HG03565 (cell line): ENCODE results near the gene ZNF692.

Experiments
- ATAC-seq: cut with Tn5 transposase; IDR thresholded peaks from one replicate; pipeline ENCODE4 v1.9.1; 2021; ENCODE audit warnings: mild to moderate bottlenecking, moderate library complexity; ENCODE audit not compliant: unreplicated experiment

Gene ZNF692

DNA sequence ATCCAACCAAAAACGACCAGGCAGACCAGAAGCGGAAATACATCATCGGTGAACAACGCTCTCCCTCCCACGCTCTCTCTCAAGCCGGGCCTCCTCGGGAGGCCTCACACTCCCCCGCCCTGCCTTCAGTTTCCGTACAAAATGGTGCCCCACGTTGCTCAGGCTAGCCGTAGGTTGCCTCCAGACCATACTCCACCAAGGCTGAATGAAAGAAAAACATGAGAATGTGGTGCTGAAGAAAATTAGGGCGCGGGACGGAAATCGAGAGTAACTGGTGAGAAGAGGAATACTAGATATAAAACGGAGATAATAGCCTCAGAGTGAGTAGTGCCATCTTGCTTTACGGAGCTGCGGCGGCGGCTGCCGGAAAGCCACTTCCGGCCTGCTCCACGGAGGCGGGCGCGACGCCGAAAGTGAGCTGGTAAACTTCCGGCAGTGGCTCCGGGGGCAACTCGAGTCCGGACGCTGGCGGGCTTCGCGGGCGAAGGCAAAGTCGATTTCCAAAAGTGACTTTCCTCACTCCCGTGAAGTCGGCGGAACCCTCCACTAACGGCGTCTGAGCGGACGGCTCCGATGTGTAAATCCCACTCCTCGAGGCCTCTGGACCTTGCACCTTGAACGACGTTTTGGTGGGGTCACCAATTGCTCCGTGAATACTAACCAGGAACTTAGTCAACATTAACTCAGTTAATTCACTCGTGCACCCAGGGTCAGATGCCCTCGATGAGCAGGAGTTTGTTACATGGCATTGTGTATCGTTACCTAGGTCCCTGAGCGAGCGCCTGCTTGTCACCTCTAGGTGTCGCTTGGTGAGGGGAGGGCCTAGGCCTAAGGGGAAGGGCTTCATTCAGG lies 32.8 kb downstream of the ZNF692 start, which contains the start of gene SH3BP5L:
Gene SH3BP5L, minus strand, starts transcription at position 7 of the 852 bp plus-strand sequence. CDS start 980 bp downstream, outside the sequence.
- peak; percentile 74 for ATAC-seq

DNA sequence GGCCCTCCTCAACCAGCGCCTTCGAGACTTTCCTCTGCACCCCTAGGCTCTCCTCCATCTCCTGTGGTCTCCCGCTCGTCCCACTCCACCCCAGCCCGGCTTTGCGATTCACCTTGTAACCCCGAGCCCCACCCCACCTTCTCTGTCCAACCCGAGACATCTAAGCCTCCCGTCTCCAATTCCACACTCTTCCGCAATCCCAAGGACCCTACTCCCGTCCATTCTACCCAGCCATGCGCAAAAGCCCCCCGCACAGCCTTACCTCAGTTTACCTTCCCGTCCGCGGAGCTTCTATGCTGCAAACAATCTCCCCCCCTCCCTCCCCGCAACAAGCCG lies 33.3 kb downstream of the ZNF692 start:
- ATAC-seq: no peak

DNA sequence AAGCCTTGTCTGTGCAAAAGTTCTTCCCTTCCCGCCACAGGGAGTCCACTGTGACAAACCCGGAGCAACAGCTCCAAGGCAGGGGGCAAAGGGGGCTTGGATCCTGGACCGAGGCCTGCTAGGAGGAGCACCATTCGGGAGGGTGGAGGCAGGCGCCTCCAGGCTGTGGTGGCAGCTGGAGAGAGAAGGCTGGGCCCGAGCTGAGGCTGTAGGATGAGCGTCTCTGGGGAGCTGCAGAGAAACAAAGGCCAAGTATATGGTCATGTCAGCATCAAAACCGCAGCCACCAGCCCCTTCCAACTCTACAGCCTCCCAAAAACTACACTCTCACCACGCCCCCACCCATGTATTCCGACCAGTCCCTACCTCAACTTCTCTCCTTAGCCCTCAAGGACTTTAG lies 33.7 kb downstream of the ZNF692 start:
- ATAC-seq: no peak

DNA sequence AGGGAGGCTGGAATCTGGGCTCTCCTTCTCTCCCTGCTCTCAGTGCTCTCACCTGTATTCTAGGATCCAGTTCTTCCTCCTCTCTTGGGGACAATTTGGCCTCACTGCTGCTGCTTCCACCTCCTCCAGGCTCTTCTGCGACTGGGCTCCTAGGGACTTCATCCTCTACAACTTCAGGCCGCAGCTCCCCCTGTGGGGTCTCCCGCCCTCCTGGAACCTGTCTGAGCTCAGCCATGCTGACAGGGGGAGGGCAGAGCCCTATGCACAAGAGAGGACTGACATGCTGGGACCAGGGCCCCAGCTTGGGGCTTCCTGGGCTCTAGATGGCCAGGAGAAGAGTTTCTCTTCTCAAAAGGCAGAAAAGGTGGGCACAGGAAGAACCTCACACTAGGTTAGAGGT lies 34.2 kb downstream of the ZNF692 start:
- ATAC-seq: no peak

DNA sequence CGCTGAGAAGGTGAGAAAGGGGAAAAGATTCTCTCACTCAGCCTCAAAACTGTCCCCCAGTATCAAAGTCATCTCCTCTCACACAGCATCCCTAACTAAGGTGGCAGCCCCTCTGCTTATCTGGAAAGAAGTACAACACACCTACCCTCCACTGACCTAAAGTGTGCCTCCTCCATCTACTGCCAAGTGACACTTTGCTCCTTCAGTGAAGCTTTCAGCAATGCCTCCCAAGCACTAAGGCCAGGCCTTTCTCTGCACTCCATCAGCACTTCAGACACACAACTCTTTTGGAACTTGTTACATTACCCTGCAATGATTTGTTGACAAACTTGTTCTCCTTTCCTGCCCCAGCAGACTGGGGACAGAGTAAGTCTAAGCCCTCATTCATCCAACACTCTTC lies 34.6 kb downstream of the ZNF692 start:
- ATAC-seq: no peak

DNA sequence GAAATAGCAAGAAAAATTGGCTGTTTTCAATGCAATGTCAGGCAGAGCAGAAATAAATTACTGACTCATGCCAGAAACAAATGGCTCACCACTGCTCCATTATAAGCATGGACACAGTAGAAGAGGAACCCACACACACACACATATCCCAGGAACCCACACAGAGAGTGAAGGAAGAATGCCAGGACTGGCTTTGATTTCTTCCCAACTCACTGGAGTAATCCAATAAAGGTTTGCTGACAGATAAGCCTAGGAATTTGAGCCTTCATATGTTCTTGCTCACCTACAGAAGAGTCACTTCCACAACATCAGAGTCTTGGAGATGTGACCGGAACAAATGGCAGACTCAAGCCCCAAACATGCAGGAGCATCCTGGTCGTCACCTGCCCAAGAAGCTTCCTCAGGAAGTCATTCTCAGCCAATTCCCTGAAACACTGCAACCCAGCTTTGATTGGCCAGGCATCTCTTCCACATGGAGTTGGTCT lies 35.3 kb downstream of the ZNF692 start:
- ATAC-seq: no peak

DNA sequence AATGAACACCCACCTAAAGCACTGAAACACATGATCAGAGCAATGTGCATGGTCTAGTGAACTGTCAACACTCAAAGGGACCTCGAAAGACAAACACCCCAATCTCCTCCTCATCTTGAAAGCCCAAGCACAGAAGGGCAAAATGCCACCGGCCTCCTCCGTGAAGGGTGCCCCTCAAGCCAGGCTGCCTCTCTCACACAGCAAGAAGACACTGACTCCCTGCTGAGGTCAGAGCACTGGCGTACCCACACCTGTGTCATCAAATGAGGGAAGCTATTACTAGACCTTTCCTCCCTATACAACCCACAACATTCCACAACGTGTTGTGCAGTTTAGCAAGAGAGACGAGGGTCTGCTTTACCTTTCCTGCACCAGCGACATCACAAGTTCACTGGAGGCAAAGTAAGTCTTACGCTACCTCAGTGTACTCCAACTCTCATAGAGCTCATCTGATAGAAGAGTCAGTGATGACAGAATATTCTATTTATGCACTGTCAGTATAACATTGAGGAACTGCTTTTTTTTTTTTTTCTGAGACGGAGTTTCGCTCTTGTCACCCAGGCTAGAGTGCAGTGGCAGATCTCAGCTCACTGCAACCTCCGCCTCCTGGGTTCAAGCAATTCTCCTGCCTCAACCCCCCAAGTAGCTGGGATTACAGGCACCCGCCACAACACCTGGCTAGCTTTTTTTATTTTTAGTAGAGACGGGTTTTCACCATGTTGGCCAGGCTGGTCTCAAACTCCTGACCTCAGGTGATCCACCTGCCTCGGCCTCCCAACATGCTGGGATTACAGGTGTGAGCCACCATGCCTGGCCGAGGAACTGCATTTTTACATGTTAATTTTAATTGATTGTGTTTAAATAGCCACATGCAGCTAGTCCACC lies 36.5 kb downstream of the ZNF692 start:
- peak; percentile 40 for ATAC-seq

DNA sequence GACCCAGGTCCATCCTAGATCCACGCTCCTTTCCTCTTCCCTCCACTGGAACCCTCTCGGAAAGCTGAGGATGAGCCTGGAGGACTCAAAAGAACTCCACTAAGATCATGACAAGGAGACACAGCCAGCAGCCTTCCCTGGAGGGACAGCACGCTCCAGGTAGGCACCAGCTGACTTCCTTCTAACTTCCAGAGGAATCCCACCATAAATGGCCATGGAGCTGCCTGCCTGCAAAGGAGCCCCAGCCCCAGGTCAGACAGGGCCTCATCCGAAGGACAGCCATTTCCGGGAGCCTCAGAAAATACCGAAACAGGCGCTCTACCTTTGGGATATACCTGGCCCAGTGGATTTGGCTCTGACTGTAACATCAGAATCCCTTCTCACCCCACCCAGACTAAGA lies 37.2 kb downstream of the ZNF692 start:
- no peak for ATAC-seq

DNA sequence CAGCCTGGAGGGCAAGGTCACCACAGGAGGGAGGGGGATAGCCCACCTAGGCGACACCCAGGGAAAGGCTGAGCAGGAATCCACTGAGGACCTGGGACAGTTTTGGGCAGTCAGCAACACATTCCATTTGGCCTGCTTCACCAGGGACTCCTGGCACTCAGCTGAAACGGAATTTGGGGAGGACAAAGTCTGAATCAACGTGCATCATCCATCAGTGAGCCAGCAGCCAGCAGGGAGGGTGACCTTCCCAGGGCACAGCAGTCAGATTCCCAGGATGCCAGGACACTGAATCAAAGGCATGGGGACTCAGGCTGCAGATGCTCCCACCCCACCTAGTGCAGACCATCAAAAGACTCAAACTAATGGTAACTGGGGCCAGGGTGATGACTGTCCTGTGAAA lies 37.8 kb downstream of the ZNF692 start:
- no peak for ATAC-seq

DNA sequence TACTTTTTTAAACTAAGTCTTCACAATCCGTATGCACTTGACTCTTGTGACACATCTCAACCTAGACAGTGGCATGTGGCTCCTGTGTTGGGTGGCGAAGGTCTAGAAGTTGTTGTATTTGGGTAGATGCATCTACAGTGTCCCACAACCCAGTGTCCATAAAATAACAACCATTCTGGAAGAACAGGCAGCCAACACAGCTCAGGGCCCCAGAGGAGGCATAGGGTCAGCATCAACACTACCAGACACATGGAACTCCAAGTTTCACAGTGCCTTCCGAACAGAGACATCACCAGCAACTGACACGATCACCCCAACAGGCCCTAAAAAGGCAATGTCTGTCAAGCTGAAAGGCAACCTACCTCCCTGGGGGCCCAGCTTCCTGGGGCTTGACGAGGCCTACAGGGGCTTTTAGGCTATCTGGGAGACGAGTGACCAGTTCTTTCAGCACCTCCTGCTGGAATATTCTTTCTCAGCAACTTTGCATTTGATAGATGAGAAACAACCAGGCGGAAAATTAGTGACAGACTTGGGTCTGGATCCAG lies 38.8 kb downstream of the ZNF692 start:
- ATAC-seq: no peak

DNA sequence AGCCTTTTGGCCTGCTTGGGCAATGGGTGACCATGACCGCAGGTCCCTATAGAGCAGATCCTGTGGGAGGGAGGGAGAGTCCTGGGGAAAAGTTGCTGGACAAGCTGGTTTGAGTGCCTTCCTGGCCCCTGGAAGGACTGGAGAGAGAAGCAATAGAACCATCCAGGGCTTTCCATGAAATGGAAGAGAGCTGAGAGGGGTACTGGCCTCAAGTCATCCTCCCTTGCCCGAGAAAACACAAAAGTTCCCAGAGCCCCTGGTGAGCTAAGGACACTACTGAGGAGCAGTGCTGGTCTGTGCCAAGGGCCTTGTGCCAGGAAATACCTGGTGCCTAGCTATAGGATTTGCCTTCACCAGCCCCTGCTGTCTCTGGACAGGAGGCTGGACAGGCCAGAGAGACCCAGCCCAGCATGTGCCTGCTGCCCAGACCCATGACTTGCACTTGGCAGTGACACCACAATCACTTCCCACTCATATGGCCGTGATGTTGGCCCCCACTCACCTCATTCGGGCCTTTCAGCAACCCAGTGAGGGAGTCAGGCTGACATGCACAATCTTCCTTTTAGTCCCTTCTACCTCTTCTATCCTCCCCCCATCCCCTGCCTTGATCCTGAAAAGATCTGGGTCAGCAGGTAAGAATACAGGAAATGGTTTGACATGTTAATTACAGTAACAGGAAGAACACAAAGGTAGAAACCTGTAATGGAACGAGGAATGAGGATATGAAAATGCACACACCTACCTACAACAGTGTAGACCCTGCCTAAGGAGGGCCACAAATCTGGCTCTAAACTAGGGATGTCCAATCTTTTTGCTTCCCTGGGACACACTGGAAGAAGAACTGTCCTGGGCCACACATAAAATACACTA lies 40.1 kb downstream of the ZNF692 start:
- ATAC-seq: peak; percentile 29

DNA sequence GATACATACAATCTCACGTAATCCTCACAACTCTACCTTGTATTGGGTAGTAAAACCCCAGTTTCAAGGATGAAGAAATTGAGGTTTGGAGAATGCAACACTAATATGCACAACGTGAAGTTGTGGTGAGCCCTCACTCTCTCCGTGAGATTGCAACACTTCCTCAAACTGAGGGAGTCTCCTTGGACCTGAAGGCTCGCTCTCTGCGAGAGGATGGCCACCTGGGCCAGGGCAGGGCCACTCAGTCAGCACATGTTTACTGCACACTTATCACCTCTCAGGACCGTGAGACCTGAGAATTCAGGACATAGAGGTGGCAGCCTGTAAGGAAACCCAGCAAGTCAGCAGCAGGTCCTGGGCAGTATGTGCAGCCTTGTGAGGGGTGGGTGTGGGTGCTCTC lies 41.8 kb downstream of the ZNF692 start:
- no peak for ATAC-seq

DNA sequence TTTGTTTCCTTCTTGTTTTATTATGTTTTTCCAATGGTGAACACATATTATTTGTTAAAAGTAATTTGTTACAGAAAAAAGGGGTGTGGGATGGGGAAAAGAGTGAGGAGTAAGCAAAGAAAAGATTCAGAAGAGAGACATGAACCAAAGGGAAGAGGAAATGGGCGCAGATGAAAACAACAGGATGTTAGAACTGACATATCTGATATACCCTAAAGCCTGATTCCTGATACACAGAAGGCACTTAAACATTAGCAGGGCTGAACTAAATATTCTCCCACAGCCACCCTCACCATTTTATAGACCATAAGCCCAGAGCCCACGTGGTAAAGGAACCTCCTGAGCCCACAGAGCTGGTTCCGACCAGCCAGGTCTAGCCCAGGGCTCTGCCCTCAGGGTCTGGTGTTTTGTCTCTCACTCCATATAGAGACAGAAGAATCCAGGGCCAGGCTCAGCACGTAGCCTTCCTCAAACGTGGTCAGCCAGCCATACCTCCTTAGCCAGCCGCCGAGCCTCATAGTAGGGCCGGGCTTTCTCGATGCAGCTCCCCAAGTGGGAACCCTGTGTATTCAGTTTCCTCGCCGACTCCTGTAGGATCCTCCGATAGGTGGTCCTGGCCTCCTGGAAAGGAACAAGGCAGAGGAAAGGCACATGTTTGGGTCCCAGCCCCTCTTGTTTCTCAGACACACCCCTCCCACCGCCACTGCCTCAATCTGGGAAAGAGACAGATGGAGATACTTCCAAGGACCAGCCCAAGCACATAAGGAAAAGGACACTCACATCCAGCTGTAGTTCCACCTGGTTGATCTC lies 42.6 kb downstream of the ZNF692 start:
- no peak for ATAC-seq

DNA sequence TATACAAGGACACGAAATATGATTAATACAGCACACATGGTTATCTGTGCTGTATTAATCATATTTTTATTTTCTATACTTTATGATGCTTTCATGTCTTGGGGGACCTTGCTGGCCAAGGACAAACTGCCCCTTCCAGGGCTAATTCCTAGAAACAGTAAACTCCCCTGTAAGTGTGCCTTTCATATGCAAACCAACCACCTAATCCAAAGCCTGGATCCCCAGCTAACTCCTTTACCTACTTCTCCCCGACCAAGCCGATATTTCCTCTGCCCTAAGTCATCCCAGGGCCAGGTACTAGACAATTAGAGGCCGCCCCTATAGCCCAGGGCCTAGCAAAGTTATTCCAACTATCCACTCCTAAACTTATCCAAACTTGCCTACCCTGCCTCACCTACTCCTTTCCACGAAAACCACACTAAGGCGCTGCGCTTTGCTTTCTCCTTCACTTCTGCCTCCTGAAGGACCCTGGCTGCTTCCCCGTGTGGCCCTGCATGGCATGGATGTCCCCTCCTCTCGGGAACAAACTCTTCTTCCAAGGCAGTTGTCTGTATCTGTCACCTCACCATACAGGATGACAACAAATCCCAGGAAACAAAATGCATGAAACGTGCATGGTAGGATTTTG lies 43.4 kb downstream of the ZNF692 start:
- ATAC-seq: no peak

DNA sequence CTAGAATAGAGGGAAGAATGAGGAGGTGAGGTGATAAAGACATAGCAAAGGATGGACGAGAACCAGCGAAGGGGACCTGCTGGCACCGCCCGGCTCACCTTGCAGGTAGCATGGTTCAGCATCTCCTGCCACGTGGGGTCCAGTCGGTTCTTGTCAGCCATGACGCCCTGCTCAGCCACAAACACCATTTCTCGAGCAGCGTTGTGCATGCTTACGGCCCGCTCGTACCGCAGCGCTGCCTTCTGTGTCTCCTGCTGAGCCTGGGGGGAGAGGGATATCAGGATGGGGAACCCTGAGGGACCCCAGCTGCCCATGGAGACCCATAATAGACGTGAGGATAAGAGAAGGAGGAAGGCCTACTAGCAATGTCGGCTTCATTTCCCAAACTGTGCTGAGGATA lies 44.5 kb downstream of the ZNF692 start:
- ATAC-seq: no peak

DNA sequence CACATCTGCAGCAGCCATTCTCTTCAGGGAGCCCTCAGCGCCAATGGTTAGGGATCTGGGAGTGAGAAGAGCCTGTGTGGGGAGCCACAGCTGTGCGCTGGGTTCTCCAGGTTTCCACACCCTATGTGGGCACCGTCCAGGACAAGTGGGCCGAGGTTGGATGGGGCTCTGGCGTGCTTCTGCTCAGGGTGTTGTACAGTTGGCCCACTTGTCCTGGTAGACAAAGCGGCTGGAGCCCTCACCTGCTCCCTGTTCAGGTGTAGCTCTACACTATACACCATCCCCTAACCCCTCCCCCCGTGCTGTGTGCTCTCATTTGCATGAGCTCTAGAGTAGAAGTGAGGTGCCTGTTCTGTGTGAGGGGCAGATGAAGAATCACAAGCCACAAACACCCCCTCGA lies 45.3 kb downstream of the ZNF692 start:
- no peak for ATAC-seq

DNA sequence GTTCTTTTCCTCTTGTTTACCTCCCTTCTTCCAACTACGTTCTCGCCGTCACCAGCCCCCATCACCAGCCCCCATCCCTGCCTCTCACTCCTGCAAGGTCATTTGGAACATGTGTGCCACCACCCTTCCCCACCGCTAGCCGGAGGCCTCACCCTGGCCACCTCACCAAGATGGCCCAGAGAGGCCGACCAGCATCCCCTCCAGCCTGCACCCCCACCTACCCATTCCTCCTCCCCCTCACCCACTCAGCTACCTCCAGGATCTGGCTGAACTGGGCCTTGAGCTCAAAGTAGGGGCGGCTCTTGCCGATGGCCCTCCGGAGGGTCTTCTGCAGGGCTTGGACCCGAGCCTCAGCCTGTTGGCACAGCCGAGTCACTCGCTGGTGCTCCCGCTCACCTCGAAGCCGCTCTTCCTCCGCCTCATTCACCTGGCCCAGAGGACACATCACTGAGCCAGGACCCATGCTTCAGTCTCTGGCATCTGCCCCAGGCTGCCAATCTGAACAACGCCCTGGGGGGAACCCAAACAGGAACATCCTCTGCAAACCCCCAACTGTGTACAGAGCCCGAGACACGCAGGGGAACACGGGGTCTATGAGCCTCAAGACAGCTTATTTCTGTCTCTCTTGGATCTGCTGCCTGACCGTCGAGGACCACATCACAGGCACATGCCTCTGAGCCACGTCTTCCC lies 46.0 kb downstream of the ZNF692 start:
- no peak for ATAC-seq
